Skeletal muscle tissue (tissue), 4 donors: ENCODE results near the gene RD3L. TPM values are rescaled to one million over a fixed set of nuclear protein-coding genes. Genes with fewer than 3 reads are reported as not detected.

ENCODE experiments used
- H3K27ac ChIP-seq: one replicate; pipeline ENCODE4 v1.7.0; 2013; ENCODE audit warnings: mild to moderate bottlenecking, low read depth, low read length, inconsistent platforms
- H3K27me3 ChIP-seq, 3 donors: one replicate each; pipeline ENCODE4 v1.7.0; 2013; ENCODE audit warnings: low read length in 3 of 3; ENCODE audit not compliant: control insufficient read depth in 3 of 3, insufficient read depth in 3 of 3
- H3K36me3 ChIP-seq, 3 donors: one replicate each; pipeline ENCODE4 v1.7.0; 2013; ENCODE audit warnings: low read length in 3 of 3; ENCODE audit not compliant: control insufficient read depth in 3 of 3, insufficient read depth in 3 of 3
- H3K4me1 ChIP-seq, 3 donors: one replicate each; pipeline ENCODE4 v1.7.0; 2013; ENCODE audit warnings: low read length in 3 of 3, mild to moderate bottlenecking in 3 of 3; ENCODE audit not compliant: control insufficient read depth in 3 of 3, insufficient read depth in 3 of 3
- H3K4me3 ChIP-seq, 3 donors: one replicate each; pipeline ENCODE4 v1.7.0; 2013; ENCODE audit warnings: low read length in 3 of 3
- H3K9ac ChIP-seq, 3 donors: one replicate each; pipeline ENCODE4 v1.7.0; 2013; ENCODE audit warnings: low read length in 3 of 3, mild to moderate bottlenecking in 3 of 3, moderate library complexity in 2 of 3, low read depth in 1 of 3
- H3K9me3 ChIP-seq, 3 donors: one replicate each; pipeline ENCODE4 v1.7.0; 2013; ENCODE audit warnings: low read length in 3 of 3; ENCODE audit not compliant: control insufficient read depth in 3 of 3
- total RNA-seq: library from RNA; depleted of rRNA; stranded (reverse); fragments of >200 nt; gene quantifications from one replicate; pipeline ENCODE4 v1.2.3, GENCODE V29; 2014
- donor health status: Osteomylitis.

RD3L gene
- total RNA-seq, 1 donor from 2014 or later: not detected

GRCh38 chr14:103898204-103898603 is 44.1 kb downstream of the RD3L start:
- Histone ChIP-seq H3K4me3 (no peak overlapping the region), H3K36me3 (no peaks in the 10 kb centered on the region), H3K9me3 (no peaks in the 10 kb centered on the region), H3K27ac (no peak overlapping the region), H3K27me3 (peaks cover 0 to 7% (median 4%) of the 10 kb centered on the region in 3 donors), H3K9ac (no peak overlapping the region), H3K4me1 (peaks cover 0 to 3% (median 0%) of the 10 kb centered on the region in 3 donors)

- Histone ChIP-seq H3K36me3 (no peaks in the 10 kb centered on the region), H3K9ac (no peak overlapping the region), H3K4me1 (peaks cover 0 to 3% (median 0%) of the 10 kb centered on the region in 3 donors), H3K27me3 (peaks cover 0 to 7% (median 4%) of the 10 kb centered on the region in 3 donors), H3K4me3 (no peak overlapping the region), H3K27ac (no peak overlapping the region), H3K9me3 (no peaks in the 10 kb centered on the region)
Observed at GRCh38 chr14:103897075-103897947, 45.0 kb downstream of the RD3L start.

GRCh38 chr14:103896578-103896977 is 45.8 kb downstream of the RD3L start:
- Histone ChIP-seq H3K4me1 (peaks cover 2 to 4% (median 2%) of the 10 kb centered on the region in 3 donors), H3K9ac (no peak overlapping the region), H3K4me3 (no peak overlapping the region), H3K27ac (no peak overlapping the region), H3K36me3 (no peaks in the 10 kb centered on the region), H3K9me3 (no peaks in the 10 kb centered on the region), H3K27me3 (peaks cover 0 to 7% (median 4%) of the 10 kb centered on the region in 3 donors)

GRCh38 chr14:103894723-103895059 is 47.6 kb downstream of the RD3L start:
- peaks cover 5 to 18% (median 13%) of the 10 kb centered on the region in 3 donors for H3K4me1 ChIP-seq
- no peaks in the 10 kb centered on the region for H3K9me3 ChIP-seq
- H3K36me3 ChIP-seq: no peaks in the 10 kb centered on the region
- H3K9ac ChIP-seq: no peak overlapping the region
- no peak overlapping the region for H3K27ac ChIP-seq
- H3K4me3 ChIP-seq: no peak overlapping the region
- H3K27me3 ChIP-seq: peaks cover 0 to 7% (median 4%) of the 10 kb centered on the region in 3 donors

GRCh38 chr14:103894034-103894722 is 48.2 kb downstream of the RD3L start:
- no peak overlapping the region for H3K4me3 ChIP-seq
- H3K4me1 ChIP-seq: peaks cover 10 to 21% (median 13%) of the 10 kb centered on the region in 3 donors
- no peaks in the 10 kb centered on the region for H3K9me3 ChIP-seq
- H3K27ac ChIP-seq: no peak overlapping the region
- no peaks in the 10 kb centered on the region for H3K36me3 ChIP-seq
- H3K27me3 ChIP-seq: peaks cover 0 to 7% (median 4%) of the 10 kb centered on the region in 3 donors
- no peak overlapping the region for H3K9ac ChIP-seq

- H3K27me3 ChIP-seq: peaks cover 0 to 7% (median 4%) of the 10 kb centered on the region in 3 donors
- no peaks in the 10 kb centered on the region for H3K9me3 ChIP-seq
- H3K4me1 ChIP-seq: peaks cover 10 to 21% (median 13%) of the 10 kb centered on the region in 3 donors
- no peak overlapping the region for H3K4me3 ChIP-seq
- H3K9ac ChIP-seq: no peak overlapping the region
- no peaks in the 10 kb centered on the region for H3K36me3 ChIP-seq
- no peak overlapping the region for H3K27ac ChIP-seq
Observed at GRCh38 chr14:103892247-103892646, 50.1 kb downstream of the RD3L start.

- Histone ChIP-seq H3K36me3 (no peaks in the 10 kb centered on the region), H3K9ac (no peak overlapping the region), H3K27ac (no peak overlapping the region), H3K4me3 (no peak overlapping the region), H3K4me1 (peaks cover 10 to 21% (median 13%) of the 10 kb centered on the region in 3 donors), H3K27me3 (peaks cover 0 to 4% (median 4%) of the 10 kb centered on the region in 3 donors), H3K9me3 (no peaks in the 10 kb centered on the region)
Observed at GRCh38 chr14:103891667-103892215, 50.6 kb downstream of the RD3L start.

- Histone ChIP-seq H3K27ac (no peak overlapping the region), H3K9ac (no peak overlapping the region), H3K4me1 (peaks cover 10 to 21% (median 13%) of the 10 kb centered on the region in 3 donors), H3K36me3 (no peaks in the 10 kb centered on the region), H3K9me3 (no peaks in the 10 kb centered on the region), H3K27me3 (no peaks in the 10 kb centered on the region), H3K4me3 (no peak overlapping the region)
Observed at GRCh38 chr14:103890821-103891666, 51.3 kb downstream of the RD3L start.
